HepG2 (cell line): ENCODE measurements around the gene NMRAL1. TPM values are rescaled to one million over a fixed set of nuclear protein-coding genes. Genes with fewer than 3 reads are reported as not detected.

Experiments
- JARID2 ChIP-seq: sonication (generic); formaldehyde crosslinking; IDR thresholded peaks from 2 replicates; pipeline ENCODE4 v1.8.1; 2023; ENCODE audit warnings: missing genetic modification reagents, inconsistent platforms; ENCODE audit not compliant: insufficient replicate concordance
- PLRG1 ChIP-seq: fragments of 450-650 bp; conservative IDR thresholded peaks from 2 replicates; pipeline ENCODE4 v1.6.1; 2016
- POLR2AphosphoS2 ChIP-seq: IDR thresholded peaks from 2 replicates; pipeline ENCODE4 v1.6.1; 2011; ENCODE audit warnings: low read depth, low read length, improper control_type of control experiment
- RCOR2 ChIP-seq: IDR thresholded peaks from 2 replicates; pipeline ENCODE4 v1.6.1; 2016; ENCODE audit warnings: missing biosample characterization, missing genetic modification reagents
- SNAI1 ChIP-seq: sonication (generic); formaldehyde crosslinking; IDR thresholded peaks from 2 replicates; pipeline ENCODE4 v1.5.0; 2020; ENCODE audit warnings: mild to moderate bottlenecking, missing genetic modification reagents, borderline replicate concordance
- THAP11 ChIP-seq: IDR thresholded peaks from 2 replicates; pipeline ENCODE4 v1.6.1; 2016; ENCODE audit warnings: missing biosample characterization, missing genetic modification reagents
- ZNF562 ChIP-seq: sonication (generic); formaldehyde crosslinking; IDR thresholded peaks from 2 replicates; pipeline ENCODE4 v1.8.0; 2022; ENCODE audit warnings: missing genetic modification reagents, borderline replicate concordance
- ZNF605 ChIP-seq: sonication (generic); formaldehyde crosslinking; IDR thresholded peaks from 2 replicates; pipeline ENCODE4 v1.8.0; 2022; ENCODE audit warnings: mild to moderate bottlenecking, missing genetic modification reagents
- ZNF850 ChIP-seq: sonication (generic); formaldehyde crosslinking; conservative IDR thresholded peaks from 2 replicates; pipeline ENCODE4 v1.9.0; 2021; ENCODE audit warnings: mild to moderate bottlenecking, missing genetic modification reagents
- polyA plus RNA-seq, 8 experiments: library from polyadenylated mRNA; depleted of rRNA in 3 of 8; stranded (reverse) in 7 of 8; unstranded in 1 of 8; fragments of >200 nt; fragmentation: Illumina TruSeq in 4 of 8; extraction: Trizol in 4 of 8; gene quantifications; 2 replicates each; pipeline versions ENCODE4 v1.2.1 to v1.2.3, GENCODE V29; 2011 to 2016; ENCODE audit warnings: low read depth in 4 of 8, missing spikeins in 1 of 8, mixed read lengths in 1 of 8; ENCODE audit not compliant: insufficient read depth in 1 of 8
- total RNA-seq, 5 experiments: library from RNA; depleted of rRNA; stranded (reverse); fragments of >200 nt; fragmentation: Illumina TruSeq; extraction: Trizol; gene quantifications; 2 replicates each; pipeline ENCODE4 v1.2.3, GENCODE V29; 2016; ENCODE audit warnings: low read depth in 1 of 5
- TF ChIP-seq, protein P1 (sequence below): IDR thresholded peaks from 2 replicates; pipeline ENCODE4 v1.6.1; 2016; ENCODE audit warnings: low read depth
- TF ChIP-seq, protein P2 (sequence below): sonication (generic); formaldehyde crosslinking; conservative IDR thresholded peaks from 2 replicates; pipeline ENCODE4 v1.4.0; 2020; ENCODE audit warnings: mild to moderate bottlenecking, missing genetic modification reagents, moderate library complexity
- TF ChIP-seq, protein P3 (sequence below): sonication (generic); formaldehyde crosslinking; IDR thresholded peaks from 2 replicates; pipeline ENCODE4 v1.5.1; 2020; ENCODE audit warnings: mild to moderate bottlenecking, missing genetic modification reagents
- TF ChIP-seq, protein P4 (sequence below): sonication (generic); formaldehyde crosslinking; IDR thresholded peaks from 2 replicates; pipeline ENCODE4 v1.9.0; 2021; ENCODE audit warnings: missing genetic modification reagents, mild to moderate bottlenecking, borderline replicate concordance
- TF ChIP-seq, protein P5 (sequence below): sonication (generic); formaldehyde crosslinking; conservative IDR thresholded peaks from 2 replicates; pipeline ENCODE4 v1.4.0; 2020; ENCODE audit warnings: missing genetic modification reagents

Gene NMRAL1
- total and polyA plus RNA-seq, 2 of the 13 experiments (the other 11 are each of a cell fraction or from before 2014, with no cell fraction given), result 30.8 to 33.1 TPM

DNA sequence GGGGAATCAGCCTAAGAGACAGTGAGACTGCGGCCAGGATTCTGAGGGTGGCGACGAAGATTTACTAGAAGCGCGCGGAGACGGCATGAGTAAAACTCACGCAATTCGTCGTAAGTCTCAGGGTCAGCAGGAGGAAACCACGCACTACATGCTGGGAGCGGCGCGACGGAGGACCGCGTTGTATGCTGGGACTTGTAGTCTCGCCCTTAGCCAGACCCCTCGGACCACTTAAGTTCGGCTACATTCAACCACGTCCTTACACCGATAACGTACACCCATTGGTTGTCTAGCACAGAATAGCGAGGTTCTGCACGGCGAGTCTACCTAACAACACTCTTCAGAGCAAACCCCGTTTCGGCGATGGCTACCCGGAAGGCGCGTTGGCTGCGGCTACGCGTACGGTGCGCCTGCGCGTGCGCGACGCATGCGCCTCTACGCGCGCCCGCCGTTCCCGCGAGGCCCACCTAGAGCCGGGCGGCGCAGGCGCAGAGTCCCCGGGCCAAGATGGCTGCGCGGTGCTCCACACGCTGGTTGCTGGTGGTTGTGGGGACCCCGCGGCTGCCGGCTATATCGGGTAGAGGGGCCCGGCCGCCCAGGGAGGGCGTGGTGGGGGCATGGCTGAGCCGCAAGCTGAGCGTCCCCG is 48.9 kb downstream of the NMRAL1 start, which contains the start of gene DNAJA3 (continued):
- TF ChIP-seq, protein P1, sequence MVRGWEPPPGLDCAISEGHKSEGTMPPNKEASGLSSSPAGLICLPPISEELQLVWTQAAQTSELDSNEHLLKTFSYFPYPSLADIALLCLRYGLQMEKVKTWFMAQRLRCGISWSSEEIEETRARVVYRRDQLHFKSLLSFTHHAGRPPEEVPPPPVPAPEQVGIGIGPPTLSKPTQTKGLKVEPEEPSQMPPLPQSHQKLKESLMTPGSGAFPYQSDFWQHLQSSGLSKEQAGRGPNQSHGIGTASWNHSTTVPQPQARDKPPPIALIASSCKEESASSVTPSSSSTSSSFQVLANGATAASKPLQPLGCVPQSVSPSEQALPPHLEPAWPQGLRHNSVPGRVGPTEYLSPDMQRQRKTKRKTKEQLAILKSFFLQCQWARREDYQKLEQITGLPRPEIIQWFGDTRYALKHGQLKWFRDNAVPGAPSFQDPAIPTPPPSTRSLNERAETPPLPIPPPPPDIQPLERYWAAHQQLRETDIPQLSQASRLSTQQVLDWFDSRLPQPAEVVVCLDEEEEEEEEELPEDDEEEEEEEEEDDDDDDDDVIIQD (CRISPR knock-in tag), result no peak
- TF ChIP-seq, protein P2, sequence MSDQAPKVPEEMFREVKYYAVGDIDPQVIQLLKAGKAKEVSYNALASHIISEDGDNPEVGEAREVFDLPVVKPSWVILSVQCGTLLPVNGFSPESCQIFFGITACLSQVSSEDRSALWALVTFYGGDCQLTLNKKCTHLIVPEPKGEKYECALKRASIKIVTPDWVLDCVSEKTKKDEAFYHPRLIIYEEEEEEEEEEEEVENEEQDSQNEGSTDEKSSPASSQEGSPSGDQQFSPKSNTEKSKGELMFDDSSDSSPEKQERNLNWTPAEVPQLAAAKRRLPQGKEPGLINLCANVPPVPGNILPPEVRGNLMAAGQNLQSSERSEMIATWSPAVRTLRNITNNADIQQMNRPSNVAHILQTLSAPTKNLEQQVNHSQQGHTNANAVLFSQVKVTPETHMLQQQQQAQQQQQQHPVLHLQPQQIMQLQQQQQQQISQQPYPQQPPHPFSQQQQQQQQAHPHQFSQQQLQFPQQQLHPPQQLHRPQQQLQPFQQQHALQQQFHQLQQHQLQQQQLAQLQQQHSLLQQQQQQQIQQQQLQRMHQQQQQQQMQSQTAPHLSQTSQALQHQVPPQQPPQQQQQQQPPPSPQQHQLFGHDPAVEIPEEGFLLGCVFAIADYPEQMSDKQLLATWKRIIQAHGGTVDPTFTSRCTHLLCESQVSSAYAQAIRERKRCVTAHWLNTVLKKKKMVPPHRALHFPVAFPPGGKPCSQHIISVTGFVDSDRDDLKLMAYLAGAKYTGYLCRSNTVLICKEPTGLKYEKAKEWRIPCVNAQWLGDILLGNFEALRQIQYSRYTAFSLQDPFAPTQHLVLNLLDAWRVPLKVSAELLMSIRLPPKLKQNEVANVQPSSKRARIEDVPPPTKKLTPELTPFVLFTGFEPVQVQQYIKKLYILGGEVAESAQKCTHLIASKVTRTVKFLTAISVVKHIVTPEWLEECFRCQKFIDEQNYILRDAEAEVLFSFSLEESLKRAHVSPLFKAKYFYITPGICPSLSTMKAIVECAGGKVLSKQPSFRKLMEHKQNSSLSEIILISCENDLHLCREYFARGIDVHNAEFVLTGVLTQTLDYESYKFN (CRISPR knock-in tag), result no peak
- TF ChIP-seq, protein P3, sequence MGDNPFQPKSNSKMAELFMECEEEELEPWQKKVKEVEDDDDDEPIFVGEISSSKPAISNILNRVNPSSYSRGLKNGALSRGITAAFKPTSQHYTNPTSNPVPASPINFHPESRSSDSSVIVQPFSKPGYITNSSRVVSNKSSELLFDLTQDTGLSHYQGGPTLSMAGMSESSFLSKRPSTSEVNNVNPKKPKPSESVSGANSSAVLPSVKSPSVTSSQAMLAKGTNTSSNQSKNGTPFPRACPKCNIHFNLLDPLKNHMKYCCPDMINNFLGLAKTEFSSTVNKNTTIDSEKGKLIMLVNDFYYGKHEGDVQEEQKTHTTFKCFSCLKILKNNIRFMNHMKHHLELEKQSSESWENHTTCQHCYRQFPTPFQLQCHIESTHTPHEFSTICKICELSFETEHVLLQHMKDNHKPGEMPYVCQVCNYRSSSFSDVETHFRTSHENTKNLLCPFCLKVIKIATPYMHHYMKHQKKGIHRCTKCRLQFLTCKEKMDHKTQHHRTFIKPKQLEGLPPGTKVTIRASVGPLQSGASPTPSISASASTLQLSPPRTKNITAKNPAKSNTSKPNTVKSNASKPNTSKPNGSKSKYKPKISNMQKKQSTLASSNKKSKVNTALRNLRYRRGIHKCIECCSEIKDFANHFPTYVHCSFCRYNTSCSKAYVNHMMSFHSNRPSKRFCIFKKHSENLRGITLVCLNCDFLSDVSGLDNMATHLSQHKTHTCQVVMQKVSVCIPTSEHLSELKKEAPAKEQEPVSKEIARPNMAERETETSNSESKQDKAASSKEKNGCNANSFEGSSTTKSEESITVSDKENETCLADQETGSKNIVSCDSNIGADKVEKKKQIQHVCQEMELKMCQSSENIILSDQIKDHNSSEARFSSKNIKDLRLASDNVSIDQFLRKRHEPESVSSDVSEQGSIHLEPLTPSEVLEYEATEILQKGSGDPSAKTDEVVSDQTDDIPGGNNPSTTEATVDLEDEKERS (CRISPR knock-in tag), result no peak
- TF ChIP-seq ZNF605 (CRISPR knock-in tag) (no peak), PLRG1 (no peak), THAP11 (CRISPR knock-in tag) (peak; percentile 97), JARID2 (CRISPR knock-in tag) (no peak), SNAI1 (CRISPR knock-in tag) (peak; percentile 86; the same call in 1 of the 2 replicates), ZNF850 (CRISPR knock-in tag) (no peak), ZNF562 (CRISPR knock-in tag) (no peak), POLR2AphosphoS2 (no peak), RCOR2 (no peak)
- TF ChIP-seq, protein P4, sequence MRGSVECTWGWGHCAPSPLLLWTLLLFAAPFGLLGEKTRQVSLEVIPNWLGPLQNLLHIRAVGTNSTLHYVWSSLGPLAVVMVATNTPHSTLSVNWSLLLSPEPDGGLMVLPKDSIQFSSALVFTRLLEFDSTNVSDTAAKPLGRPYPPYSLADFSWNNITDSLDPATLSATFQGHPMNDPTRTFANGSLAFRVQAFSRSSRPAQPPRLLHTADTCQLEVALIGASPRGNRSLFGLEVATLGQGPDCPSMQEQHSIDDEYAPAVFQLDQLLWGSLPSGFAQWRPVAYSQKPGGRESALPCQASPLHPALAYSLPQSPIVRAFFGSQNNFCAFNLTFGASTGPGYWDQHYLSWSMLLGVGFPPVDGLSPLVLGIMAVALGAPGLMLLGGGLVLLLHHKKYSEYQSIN, result 0 out of 2 replicates have a peak, but pooled peaks have one; percentile 35
- TF ChIP-seq, protein P5, sequence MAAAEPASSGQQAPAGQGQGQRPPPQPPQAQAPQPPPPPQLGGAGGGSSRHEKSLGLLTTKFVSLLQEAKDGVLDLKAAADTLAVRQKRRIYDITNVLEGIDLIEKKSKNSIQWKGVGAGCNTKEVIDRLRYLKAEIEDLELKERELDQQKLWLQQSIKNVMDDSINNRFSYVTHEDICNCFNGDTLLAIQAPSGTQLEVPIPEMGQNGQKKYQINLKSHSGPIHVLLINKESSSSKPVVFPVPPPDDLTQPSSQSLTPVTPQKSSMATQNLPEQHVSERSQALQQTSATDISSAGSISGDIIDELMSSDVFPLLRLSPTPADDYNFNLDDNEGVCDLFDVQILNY (CRISPR knock-in tag), result peak; percentile 86
